ENCODE measurements around the gene PHB1.
A peak's percentile ranks its signal among the peaks of the same experiment; 100 is the strongest.
"Not testable (repeated sequence)": the region's sequence is repeated elsewhere in the genome, so short reads cannot be mapped to it uniquely, and the experiment has no call there.

The PHB1 gene

DNA sequence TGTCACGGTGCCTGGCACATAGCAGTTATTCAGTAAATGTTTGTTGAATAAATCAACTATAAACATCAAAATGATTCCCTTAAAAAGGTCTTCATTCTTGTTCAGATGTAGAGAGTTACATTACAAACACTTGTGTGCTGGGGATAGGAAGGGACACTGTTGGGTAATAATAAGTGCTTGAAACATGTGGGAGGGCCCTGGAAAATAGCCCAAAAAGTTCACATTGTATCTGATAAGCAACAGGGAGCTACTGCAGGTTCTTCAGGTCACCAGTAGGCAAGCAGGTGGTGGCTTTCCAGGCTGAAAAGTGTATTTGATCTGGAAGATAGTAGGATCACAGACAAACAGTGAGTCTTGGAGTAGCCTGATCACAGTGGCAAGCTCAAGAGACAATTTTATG lies 33.6 kb downstream of the PHB1 start:
- no peak for DNase-seq (ENCODE audit: low spot score)

- DNase-seq (ENCODE audit: low spot score): no peak
Measured at GRCh38 chr17:49379926-49380325, 34.8 kb downstream of the PHB1 start.

- DNase-seq (ENCODE audit: low spot score): no peak
Measured at GRCh38 chr17:49378311-49378710, 36.4 kb downstream of the PHB1 start.

- DNase-seq (ENCODE audit: low spot score): no peak
Measured at GRCh38 chr17:49375544-49375943, 39.1 kb downstream of the PHB1 start.

- no peak for DNase-seq (ENCODE audit: low spot score)
Measured at GRCh38 chr17:49373115-49373514, 41.6 kb downstream of the PHB1 start.

GRCh38 chr17:49372425-49372824 lies 42.3 kb downstream of the PHB1 start:
- DNase-seq (ENCODE audit: low spot score): no peak

GRCh38 chr17:49370971-49371834 lies 43.5 kb downstream of the PHB1 start:
- DNase-seq (ENCODE audit: low spot score): no peak

GRCh38 chr17:49369760-49370159 lies 44.9 kb downstream of the PHB1 start:
- no peak for DNase-seq (ENCODE audit: low spot score)

- no peak for DNase-seq (ENCODE audit: low spot score)
Measured at GRCh38 chr17:49369089-49369488, 45.6 kb downstream of the PHB1 start.

DNA sequence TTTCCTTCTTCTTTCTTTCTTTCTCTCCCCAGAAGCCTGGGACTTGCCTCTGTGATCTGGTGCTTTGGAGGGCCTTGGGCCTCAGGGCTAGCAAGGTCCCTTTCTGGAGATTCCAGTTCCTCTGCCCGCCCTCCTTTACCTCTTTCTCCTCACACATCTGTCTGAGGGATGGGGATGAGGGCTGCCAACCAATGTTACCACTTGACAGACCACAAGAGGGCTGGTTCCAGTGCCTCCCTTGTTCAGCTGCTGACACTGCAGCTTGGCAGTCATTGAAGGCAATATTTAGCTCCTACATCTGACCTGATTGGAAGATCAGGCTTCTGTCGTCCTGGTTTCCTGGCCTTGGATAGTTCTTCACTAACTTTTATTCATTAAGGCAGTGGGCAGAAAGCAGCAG lies 49.0 kb downstream of the PHB1 start:
- DNase-seq (ENCODE audit: low spot score): peak; percentile 79

- not testable (repeated sequence) for DNase-seq (ENCODE audit: low spot score)
Measured at GRCh38 chr17:49365126-49365525, 49.6 kb downstream of the PHB1 start.

DNA sequence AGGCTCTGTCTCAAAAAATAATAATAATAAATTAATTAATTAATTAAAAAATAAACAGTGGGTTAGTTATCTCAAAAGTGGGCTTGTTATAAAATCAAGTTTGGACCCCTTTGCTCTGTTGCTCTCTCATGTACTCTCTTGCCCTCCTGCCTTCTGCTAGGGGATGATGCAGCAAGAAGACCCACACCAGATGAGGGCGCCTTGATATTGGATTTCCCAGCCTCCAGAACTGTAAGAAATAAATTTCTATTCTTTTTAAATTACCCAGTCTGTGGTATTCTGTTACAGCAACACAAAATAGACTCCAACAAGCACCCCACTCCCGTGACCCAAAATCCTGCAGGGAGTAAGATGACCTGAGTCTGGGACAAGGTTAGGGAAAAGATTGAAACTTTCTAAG lies 50.6 kb downstream of the PHB1 start:
- no peak for DNase-seq (ENCODE audit: low spot score)

DNA sequence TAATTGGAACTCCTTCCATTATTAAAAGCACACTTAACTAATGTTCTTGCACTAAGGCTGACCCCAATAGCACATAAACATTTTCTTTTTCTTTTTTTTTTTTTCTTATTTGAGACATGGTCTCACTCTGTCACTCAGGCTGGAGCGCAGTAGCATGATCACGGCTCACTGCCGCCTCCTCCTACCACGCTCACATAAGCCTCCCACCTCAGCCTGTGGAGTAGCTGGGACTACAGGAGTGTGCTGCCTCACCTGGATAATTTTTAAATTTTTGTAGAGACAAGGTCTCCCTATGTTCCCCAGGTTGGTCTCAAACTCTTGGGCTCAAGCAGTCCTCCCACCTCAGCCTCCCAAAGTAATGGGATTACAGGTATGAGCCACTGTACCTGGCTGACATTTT lies 51.4 kb downstream of the PHB1 start:
- DNase-seq (ENCODE audit: low spot score): no peak

DNA sequence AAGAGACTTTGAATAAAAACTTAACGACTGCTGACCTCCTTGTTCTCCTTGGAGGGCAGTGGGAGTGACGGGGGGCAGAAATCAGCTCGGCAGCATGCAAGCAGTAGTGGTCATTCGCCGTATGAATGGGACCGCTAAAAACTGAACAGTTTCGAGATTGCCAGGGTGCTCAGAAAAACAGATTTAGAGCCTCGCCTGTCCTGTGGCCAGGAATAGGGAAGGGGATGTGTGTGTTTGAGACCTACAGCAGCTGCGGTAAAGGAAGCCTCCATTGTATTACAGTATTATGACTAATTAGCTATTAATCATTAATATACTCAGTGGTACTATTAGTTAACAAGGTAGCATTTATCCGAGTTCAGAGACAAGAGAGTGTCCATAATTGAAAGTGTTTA lies 52.0 kb downstream of the PHB1 start:
- no peak for DNase-seq (ENCODE audit: low spot score)

DNA sequence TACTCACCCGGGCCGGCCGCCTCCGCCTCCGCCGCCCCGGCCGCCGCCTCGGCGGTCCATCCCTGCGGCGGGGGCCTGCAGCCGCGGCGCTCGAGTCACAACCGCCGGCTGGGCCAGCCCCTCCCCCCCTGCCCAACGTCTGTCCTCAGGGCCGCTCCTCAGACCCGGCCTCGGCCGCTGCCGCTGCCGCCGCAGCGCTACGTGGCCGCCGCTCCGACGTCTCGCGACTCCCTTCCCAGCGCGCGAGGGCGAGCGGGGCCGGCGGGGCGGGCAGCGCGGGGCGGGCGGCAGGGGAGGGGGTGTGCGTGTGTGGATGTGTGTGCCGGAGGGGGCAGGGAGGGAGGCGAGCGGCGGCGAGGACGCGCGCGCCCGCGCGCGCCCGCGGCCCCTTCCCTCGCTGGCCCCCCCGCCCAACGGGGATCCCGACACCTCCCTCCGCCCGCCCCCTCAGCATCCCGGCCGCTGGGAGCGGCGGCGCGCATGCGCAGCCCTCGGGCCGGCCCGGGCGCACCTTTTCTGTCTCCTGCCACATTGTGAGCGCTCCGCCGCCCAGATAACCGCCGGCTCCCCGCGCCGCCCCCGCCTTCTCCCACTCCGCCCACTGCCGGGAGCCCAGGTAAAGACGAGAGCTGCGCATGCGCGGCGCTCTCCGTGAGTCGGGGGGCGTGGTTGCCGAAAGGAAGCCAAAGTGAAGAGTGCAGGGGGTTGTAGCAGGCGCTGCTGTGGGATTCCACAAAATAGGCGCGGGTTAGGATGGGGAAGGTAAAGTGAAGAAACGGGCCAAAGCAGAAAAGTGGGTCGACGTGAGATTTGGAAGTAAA lies 52.6 kb downstream of the PHB1 start, which contains the start of gene ZNF652:
ZNF652 (minus strand) TSS at position 349 of the 821 bp plus-strand sequence. CDS start 44,525 bp downstream, outside the sequence.
- peak; percentile 93 for DNase-seq (ENCODE audit: low spot score)

GRCh38 chr17:49361129-49361901 lies 53.4 kb downstream of the PHB1 start:
- peak; percentile 56 for DNase-seq (ENCODE audit: low spot score)

- DNase-seq (ENCODE audit: low spot score): no peak
Measured at GRCh38 chr17:49360796-49361128, 53.9 kb downstream of the PHB1 start.

- no peak for DNase-seq (ENCODE audit: low spot score)
Measured at GRCh38 chr17:49359990-49360795, 54.5 kb downstream of the PHB1 start.

DNA sequence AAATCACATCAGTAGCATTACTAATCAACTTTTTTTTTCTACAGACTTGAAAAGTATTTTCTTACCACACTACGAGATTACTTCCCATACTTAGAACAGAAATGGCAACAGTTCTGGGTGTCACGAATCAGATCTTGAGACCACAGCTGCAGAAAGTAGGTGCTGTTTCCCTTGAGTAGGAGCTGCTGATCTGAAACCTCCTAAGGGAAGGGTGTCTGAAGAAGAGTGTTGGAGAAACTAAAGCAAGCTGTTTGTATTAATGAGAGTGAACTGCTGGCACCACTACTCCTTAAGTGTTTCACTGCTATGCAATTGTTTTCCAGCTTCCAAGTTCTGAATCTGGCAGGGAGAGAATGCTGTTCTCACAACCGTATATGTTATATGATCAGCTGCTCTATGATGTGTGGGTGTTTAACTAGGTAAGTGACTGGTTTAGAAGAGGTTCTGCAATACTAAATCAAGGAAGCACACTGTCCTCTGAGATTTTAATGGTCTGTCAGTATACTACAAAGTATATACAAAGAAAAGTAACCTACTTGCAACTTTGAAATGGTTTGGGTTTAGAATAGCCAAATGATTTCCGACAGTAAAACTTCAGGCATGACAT lies 55.9 kb downstream of the PHB1 start:
- no peak for DNase-seq (ENCODE audit: low spot score)

GRCh38 chr17:49357516-49357915 lies 57.2 kb downstream of the PHB1 start:
- DNase-seq (ENCODE audit: low spot score): no peak

DNA sequence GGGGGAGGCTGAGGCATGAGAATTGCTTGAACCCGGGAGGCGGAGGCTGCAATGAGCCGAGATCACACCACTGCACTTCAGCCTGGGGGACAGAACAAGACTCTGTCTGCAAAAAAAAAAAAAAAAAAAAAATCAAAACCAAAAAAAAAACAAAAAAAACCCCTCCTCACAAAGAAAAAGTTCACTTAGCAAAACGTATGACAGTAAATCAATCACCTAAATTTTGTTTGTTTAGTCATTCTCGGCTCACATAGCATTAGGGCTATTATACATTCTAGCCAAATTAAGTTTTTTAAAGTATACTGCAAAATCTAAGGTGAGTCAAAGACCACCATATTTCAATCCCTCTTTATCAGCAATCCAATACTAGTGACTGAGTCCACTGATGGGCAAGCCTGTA lies 58.4 kb downstream of the PHB1 start:
- DNase-seq (ENCODE audit: low spot score): no peak
